ENCODE results near the gene OXT.
"Not testable (repeated sequence)": the region's sequence is repeated elsewhere in the genome, so short reads cannot be mapped to it uniquely, and the experiment has no call there.

Gene OXT

GRCh38 chr20:3051385-3052019 lies 19.9 kb upstream of the OXT start:
- DNase-seq = no peak

GRCh38 chr20:3059489-3059888 lies 11.9 kb upstream of the OXT start:
- DNase-seq = no peak

GRCh38 chr20:3064119-3064518 lies 7.3 kb upstream of the OXT start:
- not testable (repeated sequence) for DNase-seq

GRCh38 chr20:3067139-3068014 lies 4.0 kb upstream of the OXT start:
- DNase-seq = no peak

GRCh38 chr20:3068075-3068474 lies 3.3 kb upstream of the OXT start:
- DNase-seq = no peak

- DNase-seq = peak in 1 of 4 experiments; percentile 32
Observed at GRCh38 chr20:3068986-3069900, 2.2 kb upstream of the OXT start.

- no peak for DNase-seq
Observed at GRCh38 chr20:3070725-3071124, 695 bp upstream of the OXT start.

- no peak for DNase-seq
Observed at GRCh38 chr20:3071266-3071609, 182 bp upstream of the OXT start.

- DNase-seq = no peak
Observed at GRCh38 chr20:3072530-3073250, 1.3 kb downstream of the OXT start.

GRCh38 chr20:3073251-3073643 lies 1.8 kb downstream of the OXT start:
- DNase-seq = not testable (repeated sequence)

GRCh38 chr20:3074812-3075211 lies 3.4 kb downstream of the OXT start:
- no peak for DNase-seq

GRCh38 chr20:3075315-3075714 lies 3.9 kb downstream of the OXT start:
- DNase-seq = not testable (repeated sequence)

GRCh38 chr20:3077618-3078134 lies 6.3 kb downstream of the OXT start:
- DNase-seq = no peak

- no peak for DNase-seq
Observed at GRCh38 chr20:3080939-3081388, 9.5 kb downstream of the OXT start.

GRCh38 chr20:3081641-3082040 lies 10.2 kb downstream of the OXT start:
- DNase-seq = no peak

- DNase-seq = no peak
Observed at GRCh38 chr20:3082306-3082951, 11.0 kb downstream of the OXT start.

GRCh38 chr20:3082955-3083952 lies 11.8 kb downstream of the OXT start:
- DNase-seq = no peak

GRCh38 chr20:3084283-3084985 lies 13.0 kb downstream of the OXT start, which contains the start of gene AVP:
Gene AVP (minus strand): TSS chr20:3084724. CDS start chr20:3084674, 50 bp downstream.
- DNase-seq = no peak

GRCh38 chr20:3084986-3085360 lies 13.6 kb downstream of the OXT start:
- no peak for DNase-seq

GRCh38 chr20:3085571-3086072 lies 14.2 kb downstream of the OXT start:
- DNase-seq = no peak
